Activated T-helper 9 cell treated with anti-CD3 and anti-CD28 coated beads, Interleukin-2, amount 50 U/mL, for 16 hours (primary cell): ENCODE measurements around the gene C15orf61.

ENCODE experiments used
- DNase-seq: peaks from one replicate; pipeline ENCODE4 v3.0.0-alpha.2; 2020; ENCODE audit warnings: low read depth

The C15orf61 gene

GRCh38 chr15:67521029-67521782, at the start of gene C15orf61:
C15orf61 (plus strand) TSS chr15:67521131; CDS start chr15:67521249, 118 bp downstream.
- DNase-seq: peak; percentile 79

GRCh38 chr15:67472957-67473356, 48.0 kb upstream of the C15orf61 start:
- DNase-seq: no peak

GRCh38 chr15:67474405-67475110, 46.4 kb upstream of the C15orf61 start:
- no peak for DNase-seq

- DNase-seq: no peak
Observed at GRCh38 chr15:67479781-67480505, 41.0 kb upstream of the C15orf61 start.

- DNase-seq: no peak
Observed at GRCh38 chr15:67480741-67481140, 40.2 kb upstream of the C15orf61 start.

GRCh38 chr15:67481680-67482079, 39.3 kb upstream of the C15orf61 start:
- no peak for DNase-seq

GRCh38 chr15:67495585-67495984, 25.3 kb upstream of the C15orf61 start:
- no peak for DNase-seq

GRCh38 chr15:67501177-67501835, 19.6 kb upstream of the C15orf61 start:
- DNase-seq: no peak

GRCh38 chr15:67501836-67502461, 19.0 kb upstream of the C15orf61 start:
- DNase-seq: no peak

- no peak for DNase-seq
Observed at GRCh38 chr15:67504056-67504455, 16.9 kb upstream of the C15orf61 start.

GRCh38 chr15:67504796-67505195, 16.1 kb upstream of the C15orf61 start:
- no peak for DNase-seq

- DNase-seq: no peak
Observed at GRCh38 chr15:67505675-67506572, 15.0 kb upstream of the C15orf61 start.

GRCh38 chr15:67506775-67507747, 13.9 kb upstream of the C15orf61 start:
- DNase-seq: no peak

- DNase-seq: no peak
Observed at GRCh38 chr15:67508407-67508806, 12.5 kb upstream of the C15orf61 start.

- no peak for DNase-seq
Observed at GRCh38 chr15:67509918-67510317, 11.0 kb upstream of the C15orf61 start.

GRCh38 chr15:67510597-67511190, 10.2 kb upstream of the C15orf61 start:
- DNase-seq: no peak

GRCh38 chr15:67511606-67512005, 9.3 kb upstream of the C15orf61 start:
- DNase-seq: no peak

- no peak for DNase-seq
Observed at GRCh38 chr15:67512140-67512539, 8.8 kb upstream of the C15orf61 start.
